ENCODE measurements around the gene LDB2.
"Not testable (repeated sequence)": the region's sequence is repeated elsewhere in the genome, so short reads cannot be mapped to it uniquely, and the experiment has no call there.

The LDB2 gene

DNA sequence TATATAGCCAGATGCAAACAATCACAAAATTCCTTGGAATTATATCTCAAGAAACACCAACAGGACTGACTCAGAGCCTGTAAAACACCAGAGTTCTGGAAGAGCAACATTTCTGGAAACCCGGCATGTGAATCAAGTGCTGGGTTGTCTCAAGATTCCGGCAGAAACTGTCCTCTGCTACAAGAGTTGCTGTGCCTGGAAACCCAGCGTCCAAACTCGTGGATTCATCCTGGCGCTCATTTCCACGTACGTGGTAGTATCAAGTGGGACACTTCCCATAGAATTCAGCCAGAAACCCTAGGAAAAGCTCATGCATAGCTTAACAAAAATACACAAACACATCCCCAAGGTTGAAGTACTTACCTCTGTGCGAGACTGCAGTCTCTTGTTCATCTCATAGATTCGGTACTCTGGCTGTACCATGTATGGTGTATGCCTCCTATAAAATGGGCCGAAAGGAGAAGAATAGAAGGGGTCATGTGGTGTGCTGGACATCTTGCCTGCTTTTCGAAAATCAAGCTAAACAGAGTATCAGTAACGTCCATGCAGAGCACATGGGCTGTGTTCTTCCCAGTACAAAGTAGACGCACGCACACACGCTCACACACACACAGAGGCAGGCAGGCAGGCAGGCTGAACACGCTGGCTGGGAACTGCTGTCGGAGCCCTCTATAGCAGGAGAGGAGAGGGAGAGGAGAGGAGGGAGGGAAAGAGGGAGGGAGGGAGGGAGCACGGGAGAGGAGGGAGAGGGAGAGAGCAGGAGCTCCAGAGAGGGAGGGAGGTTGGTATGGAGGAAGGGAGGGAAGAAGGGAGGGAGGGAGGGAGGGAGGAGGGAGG lies at the start of gene LDB2:
LDB2 (minus strand) TSS at position 655 of the 837 bp plus-strand sequence.
- no peak for DNase-seq

DNA sequence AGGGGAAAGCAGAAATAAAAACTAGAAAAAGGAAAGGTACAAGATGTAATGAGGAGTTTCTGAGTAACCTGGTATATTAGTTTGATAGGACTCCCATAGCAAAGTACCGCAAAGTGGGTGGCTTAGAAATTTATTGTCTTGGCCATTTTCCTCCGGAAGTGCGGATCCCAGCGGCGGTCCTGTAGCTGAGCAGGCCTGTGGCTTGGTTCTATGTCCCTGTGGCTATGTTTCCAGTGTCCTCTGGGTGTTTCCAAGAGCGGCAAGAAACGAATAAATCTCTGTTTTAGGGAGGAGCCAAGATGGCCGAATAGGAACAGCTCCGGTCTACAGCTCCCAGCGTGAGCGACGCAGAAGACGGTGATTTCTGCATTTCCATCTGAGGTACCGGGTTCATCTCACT lies 44.0 kb upstream of the LDB2 start:
- DNase-seq = no peak

DNA sequence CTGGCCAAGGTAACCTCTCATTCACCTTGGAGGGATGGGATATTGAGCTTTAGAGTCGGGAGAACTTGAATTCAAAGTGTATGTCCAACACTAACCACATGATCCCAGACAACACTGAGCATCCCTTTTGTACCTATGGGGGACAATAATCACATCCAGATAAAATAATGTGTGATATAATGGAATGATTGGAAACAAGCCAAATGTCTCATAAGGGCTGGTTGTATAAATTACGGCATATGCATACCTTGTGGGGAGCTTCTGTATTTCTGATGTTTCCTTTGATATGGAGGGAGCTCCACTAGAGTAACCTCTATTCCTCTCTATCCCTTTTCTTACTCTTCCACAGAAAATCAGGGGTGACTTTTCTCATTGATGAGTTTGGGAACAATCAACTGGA lies 40.7 kb upstream of the LDB2 start:
- no peak for DNase-seq

DNA sequence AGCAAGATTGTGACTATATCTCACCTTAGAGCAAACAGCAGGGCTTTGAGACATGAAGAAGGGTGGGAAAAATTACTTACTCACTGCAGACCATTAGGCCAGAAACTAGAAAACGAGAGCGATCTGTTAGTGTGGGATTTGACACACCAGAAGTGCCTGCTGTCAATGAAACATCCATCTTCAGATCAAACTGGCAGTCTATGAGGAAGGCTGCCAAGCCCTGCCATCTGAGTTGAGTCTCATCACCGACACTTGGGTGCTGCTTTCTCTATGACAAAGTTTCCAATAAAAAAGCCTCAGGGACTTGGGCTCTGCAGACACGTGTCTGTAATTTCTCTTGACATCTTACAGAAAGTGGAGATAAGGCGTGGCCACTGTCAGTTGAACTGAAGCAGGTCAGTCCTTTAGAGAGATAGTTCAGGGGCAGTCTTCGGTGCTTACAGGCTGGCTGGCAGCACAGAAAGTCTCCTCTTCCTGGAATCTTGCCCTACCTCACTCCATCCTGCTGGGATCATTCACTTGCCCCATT lies 40.1 kb upstream of the LDB2 start:
- DNase-seq = no peak

DNA sequence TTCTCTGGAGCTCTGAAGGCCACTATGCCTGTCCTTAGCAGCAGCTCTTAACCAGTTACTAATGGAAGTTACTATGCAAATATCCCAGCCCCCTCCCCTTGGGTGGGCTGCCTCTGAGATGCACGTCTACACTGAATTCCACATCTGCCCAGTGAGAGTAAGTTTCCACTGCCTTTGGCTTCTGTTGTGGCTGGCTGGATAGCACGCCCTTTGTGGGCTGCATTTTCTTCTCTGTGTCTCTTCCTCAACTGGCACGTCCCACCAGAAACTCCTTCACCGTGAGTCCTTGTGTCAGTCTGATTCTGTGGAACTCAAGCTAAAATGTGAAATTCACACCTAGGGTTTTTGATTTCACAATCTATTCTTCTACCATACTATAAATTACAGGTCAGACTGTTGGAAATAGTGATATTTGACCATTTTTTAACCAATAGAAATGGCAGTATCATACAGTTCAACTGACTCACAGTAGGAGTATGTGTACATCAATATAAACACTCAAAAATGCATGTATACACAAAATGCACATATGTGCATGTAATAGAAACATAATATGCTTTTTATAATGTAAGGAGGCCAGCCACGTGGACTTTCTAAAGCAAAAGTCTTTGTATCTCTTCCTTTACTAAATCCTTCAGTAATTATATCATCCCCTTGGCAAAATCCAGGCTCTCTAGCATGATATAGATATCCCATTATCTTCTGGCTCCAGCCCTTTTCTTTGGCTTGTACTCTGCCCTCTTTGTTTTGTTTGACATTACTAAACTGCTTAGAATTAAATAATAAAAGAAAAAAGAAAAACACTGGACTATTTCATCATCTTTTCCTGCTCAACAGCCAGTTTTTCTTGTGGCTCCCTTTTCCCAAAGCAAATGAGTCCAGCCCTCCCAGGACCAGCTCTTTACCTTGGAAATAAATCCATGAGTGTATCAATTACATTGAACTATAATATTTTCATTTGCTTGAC lies 33.2 kb upstream of the LDB2 start:
- no peak for DNase-seq

DNA sequence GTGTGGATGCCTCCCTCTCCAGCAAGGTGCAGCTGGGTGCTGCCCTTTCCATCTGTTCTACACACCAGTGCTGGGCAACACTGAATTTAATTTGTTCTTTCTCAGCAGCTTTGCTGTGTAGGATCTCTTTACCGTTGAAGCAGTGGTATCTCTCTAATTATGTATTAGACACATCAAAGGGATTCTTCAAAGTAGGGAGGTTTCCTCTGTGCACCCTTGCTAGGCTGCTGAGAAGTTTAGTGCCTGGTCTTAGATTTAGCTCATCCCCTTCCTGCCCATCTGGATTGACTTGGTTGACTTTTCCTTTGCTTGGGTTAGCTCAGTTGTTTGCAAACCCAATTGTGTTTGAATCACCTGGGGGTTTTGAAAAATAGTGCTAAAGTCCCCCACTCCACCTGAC lies 27.8 kb upstream of the LDB2 start:
- no peak for DNase-seq

DNA sequence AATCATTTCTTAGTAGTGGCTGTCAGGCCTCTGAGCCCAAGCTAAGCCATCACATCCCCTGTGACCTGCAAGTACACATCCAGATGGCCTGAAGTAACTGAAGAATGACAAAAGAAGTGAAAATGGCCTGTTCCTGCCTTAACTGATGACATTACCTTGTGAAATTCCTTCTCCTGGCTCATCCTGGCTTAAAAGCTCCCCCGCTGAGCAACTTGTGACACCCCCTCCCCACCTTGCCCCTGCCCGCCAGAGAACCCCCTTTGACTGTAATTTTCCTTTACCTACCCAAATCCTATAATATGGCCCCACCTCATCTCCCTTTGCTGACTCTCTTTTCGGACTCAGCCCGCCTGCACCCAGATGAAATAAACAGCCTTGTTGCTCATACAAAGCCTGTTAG lies 20.3 kb upstream of the LDB2 start:
- DNase-seq = not testable (repeated sequence)

DNA sequence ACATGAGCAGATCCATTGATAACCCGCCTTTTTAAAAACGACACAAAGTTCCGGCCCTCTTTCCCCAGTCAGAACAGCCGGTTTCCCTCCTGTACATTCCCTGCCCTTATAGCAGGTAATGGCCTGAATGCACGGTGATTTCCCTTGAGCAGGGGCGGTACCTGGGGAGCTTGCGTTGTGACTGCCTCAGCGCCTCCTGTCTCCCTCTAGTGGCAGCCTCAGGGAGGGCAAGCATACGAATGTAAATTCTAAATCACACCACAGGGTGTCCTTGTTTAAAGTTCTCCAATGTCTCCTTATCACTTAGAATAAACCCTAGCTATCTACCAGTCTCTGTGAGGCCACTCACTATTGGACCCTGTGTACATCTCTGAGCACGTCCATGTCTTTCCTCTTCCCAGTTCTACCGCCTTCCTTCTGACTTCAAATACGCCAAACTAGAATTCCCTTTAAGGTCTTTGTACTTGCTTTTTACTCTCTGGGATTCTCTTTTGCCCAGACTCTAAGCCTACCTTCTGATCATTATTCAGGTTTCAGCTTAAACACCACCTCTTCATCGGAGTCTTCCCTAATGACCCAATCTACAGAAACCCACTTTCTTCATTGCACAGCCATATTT lies 18.4 kb upstream of the LDB2 start:
- DNase-seq = no peak

DNA sequence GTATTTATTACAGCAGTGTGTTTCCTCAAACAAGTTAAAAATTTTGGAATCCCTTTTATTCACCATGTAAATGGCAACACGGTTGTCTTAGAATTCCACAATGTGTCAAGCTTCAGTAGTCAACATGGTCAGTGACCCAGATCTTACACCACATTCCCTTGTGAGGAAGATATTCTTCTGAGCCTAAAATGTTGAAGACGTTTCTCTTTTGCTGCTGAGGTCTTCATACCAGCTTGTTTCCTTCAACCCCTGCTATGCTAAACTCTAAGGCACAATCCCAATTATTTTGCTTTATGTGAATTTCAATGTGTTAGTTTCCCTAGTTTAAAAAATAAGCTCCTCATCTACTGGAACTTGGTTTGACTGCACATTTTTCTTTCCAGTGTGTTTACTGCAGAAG lies 17.6 kb upstream of the LDB2 start:
- DNase-seq = no peak

DNA sequence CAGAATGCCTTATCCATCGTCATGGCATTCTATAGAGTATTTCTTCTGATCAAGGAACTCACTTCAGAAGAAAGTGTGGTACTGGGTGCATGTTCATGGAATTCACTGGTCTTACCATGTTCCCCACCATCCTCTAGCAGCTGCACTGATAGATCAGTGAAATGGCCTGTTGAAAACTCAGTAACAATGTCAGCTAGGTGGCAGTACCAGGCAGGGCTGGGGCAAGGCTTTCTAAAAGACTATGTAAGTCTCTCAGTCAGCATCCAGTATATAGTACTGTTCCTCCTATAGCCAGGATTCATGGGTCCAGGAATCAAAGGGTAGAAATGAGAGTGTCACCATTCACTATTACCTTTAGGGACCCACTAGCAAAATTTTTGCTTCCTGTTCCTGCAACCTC lies 15.8 kb upstream of the LDB2 start:
- DNase-seq = no peak

DNA sequence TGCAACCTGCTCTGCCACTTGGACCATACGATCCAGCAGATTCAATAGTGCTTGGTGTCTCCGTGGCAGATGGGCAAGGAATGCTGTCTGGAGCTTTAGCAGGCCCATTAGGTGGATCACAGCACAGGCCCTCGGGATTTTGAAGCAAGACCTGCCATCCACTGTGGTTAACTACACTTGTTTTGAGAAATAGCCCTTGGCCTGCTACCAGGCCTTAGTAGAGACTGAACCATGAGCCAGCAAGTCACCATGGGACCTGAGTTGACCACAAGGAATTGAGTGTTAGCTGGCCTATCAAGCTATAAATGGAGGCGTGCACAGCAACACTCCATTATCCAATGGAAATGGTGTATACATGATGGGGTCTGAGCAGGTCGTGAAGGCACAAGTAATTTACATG lies 14.5 kb upstream of the LDB2 start:
- DNase-seq = no peak

DNA sequence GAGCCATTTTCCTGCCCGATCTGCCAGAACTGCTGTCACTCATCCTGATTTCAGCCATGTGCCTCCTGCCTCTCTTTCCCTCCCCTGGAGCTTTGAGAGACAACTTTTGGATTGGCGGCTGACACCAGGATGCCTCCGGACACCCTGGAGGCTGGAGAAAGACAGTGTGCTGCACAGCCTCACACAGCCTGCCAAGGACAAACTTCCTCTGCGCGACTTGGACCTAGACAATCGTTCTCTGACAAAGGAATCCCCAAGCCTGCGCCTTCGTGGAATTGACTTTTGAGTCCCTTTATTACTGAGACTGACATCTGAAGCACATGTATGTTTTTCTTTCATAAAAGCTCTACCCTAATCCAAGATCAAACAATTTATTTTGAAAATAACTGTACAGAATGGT lies 10.8 kb upstream of the LDB2 start:
- DNase-seq = no peak

DNA sequence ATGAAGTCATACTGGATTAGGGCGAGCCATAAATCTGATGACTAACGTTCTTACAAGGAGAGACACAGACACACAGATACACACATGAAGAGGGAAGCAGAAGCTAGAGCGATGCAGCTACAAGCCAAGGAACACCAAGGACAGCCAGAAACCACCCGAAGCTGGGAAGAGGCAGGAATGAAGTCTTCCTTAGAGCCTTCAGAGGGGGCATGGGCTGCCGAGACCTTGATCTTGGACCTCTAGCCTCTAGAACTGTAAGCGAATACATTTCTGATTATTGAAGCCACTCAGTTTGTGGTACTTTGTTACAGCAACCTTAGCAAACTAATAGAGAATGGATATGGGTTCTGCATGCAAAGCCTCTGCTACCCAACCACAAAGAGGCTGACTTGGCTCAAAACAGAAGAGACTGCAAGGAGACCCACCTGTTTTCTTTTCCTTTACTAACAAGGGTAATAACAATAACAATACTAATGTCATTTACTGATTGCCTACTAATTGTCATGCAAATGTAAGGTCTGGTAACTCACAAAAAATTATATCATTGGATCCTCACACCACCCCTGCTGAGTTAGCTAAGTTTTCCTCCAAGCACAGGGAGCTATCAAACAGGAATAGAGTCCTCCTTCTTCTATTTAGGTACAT lies 10.1 kb upstream of the LDB2 start:
- no peak for DNase-seq

DNA sequence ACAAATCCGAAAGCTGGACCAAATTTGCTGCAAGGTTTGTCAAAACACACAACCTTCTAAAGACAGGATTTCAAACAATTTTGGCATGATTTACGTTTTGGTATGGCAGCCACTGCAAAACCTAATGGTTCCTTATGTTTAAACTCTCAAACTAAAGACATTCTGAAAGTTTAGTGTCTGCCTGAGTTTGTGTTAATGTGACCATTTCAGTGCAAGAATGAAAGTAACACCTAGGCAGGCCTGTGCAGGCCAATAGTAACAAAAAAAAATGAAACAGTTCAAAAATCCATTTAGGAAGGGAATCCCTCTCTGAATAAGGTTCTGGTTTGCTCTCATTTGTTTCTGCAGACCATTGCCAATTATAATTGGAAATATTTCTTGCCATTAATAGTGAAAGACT lies 1.9 kb upstream of the LDB2 start:
- DNase-seq = no peak

DNA sequence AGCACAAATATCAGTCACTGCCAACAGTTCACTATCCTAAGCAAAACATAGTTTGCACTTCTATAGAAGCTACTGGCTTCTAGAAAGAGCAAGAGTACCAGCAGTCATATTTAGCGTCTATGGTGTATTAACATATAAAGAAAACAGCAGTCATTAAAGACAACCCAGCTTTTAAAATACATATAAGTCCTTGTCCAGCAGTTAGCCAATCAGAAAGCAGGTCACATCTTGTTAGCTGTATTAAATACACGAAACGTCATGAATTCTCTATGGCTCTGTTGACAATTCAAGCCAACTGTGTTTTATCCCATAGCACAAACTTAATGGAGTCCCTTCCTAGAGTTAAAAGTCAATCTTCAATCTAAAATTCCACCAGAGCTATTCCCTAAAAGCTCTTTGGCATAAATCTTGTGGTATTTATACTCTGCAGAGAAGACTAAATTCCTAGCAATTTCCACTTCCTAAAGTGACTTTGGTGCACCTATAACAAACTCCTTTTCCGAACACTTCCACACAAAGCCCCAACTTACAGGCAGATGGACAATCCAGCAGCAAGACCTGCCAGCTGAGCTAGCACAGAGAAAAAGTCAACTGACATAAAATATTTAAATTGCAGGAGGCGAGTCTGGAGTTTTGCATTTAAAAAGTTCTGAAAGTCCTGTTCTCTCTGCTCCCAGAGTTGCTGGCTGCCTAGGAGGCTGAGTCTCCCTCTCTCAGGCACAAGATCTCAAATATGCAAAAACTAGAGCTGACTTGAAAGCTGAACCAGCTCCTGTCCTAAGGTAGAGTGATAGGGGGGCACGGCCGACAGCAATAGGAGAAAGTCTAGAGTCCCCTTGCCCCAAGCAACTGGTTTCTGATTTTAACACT lies 1.3 kb downstream of the LDB2 start:
- no peak for DNase-seq

DNA sequence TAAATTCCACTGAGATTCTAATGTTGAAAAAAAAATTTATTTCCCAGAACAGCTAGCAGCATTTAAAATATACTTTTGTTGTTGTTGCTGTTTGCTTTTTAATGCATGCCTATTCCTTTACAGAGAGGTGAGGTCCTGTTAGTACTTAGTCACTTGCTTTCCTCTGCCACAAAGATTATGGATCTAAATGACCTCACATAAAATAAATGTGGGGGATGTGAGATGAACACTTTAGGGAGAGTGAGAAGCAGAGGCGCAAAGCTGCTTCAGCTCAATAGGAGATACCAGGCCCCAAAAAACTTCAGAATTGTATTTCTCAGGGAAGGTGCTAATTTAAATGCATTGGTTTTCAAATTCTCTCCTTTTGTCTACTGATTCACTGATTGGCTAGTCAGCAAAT lies 4.0 kb downstream of the LDB2 start:
- no peak for DNase-seq

DNA sequence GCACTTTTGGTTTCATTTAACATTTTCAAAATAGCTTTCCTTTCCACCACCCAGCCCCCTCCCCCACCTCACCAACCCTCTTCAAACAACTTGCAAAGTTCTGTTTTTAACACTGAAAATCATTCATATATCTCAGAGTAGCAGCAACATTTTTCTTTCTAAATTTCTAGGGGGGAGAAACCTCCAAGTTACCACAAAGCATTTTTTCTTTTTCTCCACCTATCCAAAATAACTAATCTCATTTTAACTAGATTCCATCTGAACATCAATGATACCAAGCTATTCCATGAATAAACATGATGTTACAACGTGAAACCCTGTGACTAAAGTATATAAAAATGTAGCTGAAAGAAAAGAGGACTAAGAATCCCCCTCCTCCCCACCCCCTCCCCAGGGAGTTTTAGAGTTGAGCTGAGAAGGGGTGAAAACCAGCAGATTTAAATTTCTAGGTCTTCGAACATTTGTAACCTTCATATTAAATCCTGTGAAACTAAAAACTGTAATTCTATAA lies 5.2 kb downstream of the LDB2 start:
- no peak for DNase-seq

DNA sequence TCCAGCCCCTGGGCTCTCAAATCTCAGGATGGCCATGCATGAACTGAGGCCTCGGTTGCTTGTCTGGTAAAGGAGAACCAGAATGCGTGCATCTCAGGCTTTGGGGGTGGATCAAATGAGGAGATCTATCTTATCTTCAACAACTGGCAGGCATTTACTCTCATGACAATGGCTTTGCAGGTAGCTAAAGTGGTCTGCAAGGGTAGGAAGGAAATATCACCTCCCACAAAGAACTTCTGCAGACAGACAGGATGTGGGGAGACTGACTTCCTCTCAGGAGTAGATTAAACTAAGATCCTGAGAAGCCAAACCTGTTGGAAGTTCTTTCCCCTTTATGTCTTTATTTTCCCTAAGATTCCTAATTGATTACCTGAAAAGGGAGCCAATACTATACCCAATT lies 7.8 kb downstream of the LDB2 start:
- DNase-seq = no peak

DNA sequence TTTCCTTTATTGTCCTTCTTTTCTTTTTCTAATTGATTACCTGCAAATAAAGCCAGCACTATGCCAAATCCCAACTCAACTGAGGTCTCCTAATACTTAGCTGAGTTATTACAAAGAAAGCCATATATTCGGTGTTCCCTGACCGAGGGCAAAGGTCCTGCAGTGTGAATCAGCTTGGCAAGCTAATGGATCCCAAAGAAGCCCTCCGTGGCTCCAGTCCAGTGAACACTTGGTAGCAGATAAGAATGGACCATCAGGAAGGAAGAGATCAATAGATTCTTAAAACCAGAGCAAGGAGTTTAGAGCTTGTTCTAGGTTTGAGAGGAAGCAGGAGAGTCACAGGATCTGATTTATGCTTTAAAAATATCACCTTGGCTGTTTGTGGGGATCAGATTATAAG lies 8.5 kb downstream of the LDB2 start:
- DNase-seq = no peak

DNA sequence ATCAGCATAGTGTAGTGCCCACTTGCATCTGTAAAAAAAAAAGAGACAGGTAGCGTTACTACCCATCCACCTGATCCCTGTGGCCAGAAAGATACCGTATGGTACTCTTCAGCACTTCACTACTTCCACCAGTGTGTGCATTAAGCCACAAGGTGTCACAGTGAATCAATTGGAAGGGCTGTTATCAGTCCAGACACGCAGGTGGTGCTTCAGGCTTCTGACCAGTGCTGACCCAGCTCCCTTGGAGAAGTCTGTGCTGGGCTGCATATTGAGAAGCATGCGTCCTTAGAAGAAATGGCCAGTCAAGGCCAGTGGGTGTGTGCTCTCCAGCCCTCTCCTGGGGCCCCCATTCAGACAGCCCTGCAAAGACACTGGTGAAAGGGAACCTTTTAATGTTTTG lies 10.6 kb downstream of the LDB2 start:
- no peak for DNase-seq

DNA sequence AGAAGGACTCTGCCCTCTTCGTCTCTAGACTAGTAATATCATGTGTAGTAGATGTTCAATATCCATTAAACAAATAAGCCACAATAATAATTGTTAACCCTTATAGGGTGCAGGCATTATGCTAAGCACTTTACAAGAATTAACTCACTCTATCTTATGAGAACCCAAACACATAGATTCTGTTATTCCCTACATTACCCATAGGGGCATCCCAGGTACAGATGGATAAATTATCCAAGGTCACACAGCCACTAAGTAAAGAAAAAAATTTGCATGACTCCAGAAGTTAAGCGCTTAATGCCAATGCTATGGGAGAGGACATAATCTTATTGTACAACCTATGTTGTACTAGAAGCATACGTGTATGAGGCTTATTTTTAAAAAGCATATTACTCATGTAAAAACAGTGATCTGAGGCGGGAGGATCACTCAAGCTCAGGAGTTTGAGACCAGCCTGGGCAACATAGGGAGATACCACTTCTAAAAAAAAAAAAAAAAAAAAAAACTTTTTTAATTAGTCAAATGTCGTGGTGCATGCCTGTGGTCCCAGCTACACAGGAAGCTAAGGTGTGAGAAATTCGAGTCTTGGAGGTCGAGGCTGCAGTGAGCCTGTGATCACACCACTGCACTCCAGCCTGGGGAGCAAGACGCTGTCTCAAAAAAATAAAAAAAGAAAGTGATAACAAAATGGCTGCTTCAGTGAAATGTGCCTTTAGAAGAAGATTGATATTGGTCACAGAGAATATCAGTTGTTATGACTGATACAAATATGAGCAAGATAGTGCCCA lies 13.6 kb downstream of the LDB2 start:
- no peak for DNase-seq

Data from NCI-H2081 treated with DMSO at 0.1 percent for 48 hours (cell line).